ENCODE results near the gene EML6.

EML6 gene

DNA sequence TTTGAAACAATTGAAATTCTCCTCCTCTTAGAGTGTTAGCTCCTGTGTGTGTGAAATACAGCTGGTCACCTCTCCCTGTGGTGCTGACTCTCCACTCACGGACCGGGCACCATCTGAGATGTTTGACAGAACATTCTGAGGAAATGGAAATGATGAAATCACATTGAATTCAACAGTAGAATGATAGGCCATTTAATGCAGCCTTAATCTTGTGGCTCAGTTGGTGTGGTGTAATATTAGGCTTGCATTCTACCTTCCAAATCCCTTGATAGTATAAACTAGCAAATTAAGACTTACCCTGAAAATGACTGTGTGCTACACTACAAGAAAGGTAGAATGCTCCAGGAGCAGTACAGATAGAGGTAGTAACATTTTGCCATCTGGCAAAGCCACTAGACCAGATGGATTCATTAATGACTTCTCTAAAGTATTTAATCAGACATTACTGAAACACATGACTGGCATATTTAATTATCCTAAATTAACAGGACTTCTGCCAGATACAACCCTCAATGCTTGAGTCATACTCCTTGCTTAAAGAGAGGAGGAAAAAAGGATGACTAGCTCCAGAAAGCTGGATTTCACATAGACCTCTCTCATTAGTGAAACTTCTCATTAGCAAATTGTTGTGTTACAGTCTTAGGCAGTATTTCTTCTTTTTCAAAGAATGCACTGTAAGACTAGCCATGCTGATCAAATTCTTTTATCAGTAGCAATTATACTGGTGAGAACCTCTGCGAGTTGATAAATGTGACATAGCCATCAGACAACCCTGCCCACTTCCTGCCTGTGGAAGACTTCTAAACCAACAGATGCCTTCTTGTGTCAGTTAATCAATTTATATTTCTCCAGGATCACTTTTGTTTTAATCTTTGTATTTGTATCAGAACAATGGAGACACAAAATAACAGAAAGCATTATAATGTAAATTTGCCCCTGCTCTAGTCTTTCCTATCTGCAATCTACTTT, 80.6 kb downstream of the EML6 start:
- no peak for DNase-seq (ENCODE audit: low spot score)

DNA sequence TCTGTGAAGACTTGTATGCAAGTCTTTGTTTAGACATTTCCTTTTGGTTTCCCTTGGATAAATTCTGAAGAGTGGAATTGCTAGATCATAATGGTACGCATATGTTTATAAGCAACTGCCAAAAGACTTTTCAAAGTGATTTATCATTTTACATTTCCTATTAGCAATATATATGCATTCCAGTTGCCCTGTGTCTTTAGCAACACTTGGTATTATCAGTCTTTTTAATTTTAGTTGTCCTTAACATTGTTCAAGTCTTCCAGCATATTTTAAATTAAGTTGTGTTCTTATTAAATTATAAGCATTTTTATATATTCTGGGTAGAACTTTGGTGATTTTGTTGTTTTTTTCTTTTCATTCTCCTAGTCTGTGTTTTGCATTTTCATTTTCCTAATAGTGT, 81.8 kb downstream of the EML6 start:
- DNase-seq (ENCODE audit: low spot score) = no peak

DNA sequence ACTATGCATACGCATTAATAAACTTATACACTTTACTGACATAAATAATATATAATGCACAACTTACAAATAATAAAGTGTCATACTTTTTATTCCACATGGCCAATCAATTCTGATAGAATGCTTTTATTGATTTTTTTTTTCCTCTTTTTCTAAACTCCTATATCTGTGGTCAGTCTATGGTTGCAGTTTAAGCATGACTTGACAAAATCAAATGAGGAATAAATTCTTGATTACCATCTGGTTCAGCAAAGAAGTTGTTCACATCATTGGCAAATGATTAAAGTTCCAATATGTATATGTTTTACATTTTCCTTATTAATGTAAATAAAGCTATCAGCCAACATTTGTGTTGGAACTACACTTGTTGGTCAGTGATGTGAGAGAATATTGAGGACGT, 83.5 kb downstream of the EML6 start:
- no peak for DNase-seq (ENCODE audit: low spot score)

DNA sequence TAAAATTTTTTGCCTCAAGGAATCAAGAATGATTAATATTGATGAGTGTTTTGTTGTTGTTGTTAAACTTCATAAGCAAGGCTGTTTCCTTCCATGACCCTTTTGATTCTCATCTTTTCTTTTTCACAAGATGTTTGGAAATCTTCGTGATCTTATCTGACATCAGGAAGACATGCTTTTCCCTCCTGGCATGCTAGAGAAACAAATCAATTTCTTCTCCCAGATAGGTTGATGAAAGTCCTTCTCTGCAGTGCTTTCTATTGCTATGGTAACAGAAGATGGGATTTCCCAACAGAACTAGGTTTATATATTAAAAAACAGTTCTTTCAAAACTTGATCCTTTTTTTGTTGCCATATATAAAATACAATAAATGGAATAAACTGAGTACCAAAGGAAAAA, 85.2 kb downstream of the EML6 start:
- no peak for DNase-seq (ENCODE audit: low spot score)

DNA sequence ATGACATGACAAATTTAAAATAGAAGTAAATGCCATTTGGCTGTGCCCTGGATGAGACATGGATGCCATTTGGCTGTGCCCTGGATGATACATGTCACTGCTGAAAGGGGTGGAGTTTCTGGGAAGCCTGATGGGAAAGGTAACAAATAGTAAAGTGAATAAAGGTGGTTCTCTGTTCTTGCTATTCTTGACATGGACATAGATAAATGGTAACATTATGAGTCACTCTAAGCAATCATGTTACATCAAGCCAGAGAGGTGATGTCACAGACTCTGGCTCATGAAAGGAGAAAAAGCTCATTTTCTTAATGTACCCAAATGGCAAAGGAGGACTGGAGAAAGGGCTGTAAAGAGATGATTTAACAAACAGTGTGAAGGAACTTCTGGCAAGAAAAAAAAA, 86.4 kb downstream of the EML6 start:
- DNase-seq (ENCODE audit: low spot score) = no peak

DNA sequence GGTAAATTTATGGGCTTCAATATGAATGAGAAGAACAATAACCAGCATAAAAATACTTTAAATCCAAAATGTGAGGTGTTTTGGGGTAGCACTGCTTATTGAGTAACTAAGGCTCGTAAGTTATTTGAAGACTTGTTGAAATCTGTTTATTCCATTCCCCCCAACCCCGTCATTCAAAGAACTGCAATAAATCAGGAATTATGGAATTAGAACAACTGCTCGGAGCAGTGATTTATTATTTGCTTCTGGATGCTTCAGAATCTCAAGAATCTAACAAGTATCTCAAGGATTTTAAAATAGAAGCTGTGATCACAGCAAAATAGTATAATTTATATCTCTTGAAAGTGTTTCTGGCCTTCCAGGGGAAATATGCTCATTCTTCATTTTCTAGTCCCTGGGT, 86.8 kb downstream of the EML6 start:
- no peak for DNase-seq (ENCODE audit: low spot score)

DNA sequence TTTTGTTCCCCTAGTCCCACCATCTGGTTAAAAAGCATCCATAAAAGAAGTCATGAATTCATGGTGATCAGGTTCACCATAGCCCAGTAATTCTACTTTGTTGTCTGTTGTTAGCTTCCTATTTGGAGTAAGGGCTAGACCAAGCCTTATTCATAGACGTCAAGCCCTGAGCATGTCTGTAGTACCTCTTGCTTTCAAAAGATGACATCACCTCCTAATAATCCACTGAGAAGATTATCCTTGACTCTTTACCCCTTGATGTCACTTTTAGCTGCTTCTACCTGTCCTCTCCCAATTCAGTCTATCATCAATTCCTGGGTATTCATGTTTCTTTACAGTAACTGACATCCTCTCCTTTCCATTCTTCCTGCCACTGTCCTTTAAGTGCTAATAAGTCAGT, 90.1 kb downstream of the EML6 start:
- no peak for DNase-seq (ENCODE audit: low spot score)

DNA sequence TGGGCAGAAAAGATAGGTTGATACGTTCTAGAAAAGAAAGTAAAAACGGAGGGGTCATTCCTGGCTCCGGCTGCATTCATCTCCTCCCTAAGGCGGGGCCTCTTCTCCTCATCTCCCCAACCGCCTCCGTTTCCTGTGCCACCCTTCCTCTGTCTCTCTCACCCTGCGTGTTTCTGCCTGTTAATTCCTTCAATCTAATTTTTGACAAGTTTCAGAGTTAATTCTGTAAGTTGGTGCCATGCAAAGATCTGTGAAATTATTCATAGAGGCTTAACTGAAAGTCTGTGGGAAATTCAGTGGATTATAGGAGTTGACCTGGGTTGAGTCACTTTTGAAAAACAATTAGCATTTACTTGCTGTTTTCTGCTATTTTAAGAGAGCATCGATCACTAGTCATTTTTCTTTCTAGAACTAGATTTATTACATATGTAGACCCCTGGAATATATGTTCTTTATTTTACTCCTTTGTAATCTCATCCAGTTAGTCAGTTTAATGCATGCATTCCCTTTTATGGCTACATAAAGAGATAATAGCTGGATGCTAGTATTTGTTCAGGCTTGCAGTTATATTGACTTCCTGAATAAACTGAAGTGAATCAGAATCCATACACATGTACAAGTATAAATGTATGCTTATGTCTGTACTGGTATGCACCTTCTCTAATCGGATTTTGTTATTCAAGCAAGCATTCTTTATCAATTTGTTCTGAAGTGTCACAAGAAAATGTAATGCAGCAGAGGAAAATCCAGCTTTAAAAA, 91.1 kb downstream of the EML6 start:
- DNase-seq (ENCODE audit: low spot score) = no peak

DNA sequence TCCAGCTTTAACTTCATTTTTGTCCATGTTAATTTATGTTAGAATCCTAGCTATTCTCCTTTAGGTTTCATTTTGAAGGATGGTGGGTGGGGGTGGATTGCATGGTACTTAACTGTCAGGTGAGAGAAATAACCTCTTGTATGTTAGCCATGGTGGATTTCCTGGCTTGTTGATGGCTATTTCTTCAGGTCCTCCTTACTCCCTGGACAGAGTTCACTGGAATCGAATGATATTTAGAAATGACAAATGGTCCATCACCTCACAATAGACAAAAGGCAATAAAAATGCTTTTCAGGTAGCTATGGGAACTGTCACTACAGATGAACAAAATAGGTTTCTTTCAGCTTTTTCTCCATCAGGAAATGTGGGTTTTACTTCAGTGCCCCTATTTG, 91.7 kb downstream of the EML6 start:
- DNase-seq (ENCODE audit: low spot score) = no peak

DNA sequence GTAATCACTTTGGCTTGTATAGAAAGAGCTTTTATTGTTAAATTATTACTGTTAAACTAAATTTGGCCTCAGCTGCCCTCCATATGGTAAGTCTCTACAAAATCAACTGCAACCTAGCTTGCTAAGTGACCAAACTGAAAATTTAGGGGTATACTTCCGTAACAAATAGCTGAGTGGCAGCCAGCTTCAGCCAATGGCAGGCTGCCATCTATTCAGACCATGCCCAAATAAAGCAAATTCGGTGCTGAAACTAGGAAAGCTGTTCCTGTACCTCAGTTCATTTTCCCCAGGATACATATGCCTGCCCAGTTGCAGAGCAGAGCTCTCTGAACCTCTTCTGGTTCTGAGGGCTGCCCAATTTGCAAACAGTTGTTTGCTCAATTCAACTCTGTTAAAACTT, 94.8 kb downstream of the EML6 start:
- DNase-seq (ENCODE audit: low spot score) = peak; percentile 13

DNA sequence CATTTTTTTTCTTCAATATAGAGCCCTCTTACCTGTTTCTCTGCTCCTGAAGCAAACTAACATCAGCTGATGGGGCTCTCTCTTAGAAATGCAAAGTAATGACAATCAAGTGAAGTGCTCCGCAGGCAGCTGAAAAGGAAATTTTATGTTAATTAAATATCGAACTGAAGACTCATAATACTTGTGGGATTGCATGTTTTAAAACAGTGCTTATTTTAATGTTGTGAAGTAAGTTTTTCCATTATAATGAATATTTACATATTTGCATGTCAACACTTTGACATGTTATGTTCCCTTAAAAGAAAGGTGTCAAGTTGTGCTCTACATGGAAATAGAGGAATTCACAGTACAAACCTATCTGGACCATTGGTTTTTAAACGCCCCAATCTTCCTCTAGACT, 97.1 kb downstream of the EML6 start:
- DNase-seq (ENCODE audit: low spot score) = no peak

DNA sequence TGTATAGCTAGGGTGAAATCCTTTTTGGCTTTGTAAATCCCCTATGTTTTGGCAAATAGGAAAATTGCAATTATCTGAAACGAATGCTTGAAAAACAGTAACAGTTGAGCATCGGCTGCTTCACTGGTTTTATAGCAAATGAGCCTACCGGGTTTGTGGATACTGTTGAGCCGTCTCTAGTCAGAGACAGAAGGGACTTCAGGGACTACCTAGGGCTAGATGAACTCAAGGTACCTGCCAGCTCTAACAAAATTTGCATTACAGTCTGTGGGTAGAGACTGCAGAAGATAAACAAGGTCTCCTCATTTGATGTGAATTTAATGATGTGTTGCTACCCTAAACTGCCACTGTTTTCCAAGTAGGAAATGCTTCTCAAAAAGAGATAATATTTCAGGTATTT, 101.1 kb downstream of the EML6 start:
- no peak for DNase-seq (ENCODE audit: low spot score)

DNA sequence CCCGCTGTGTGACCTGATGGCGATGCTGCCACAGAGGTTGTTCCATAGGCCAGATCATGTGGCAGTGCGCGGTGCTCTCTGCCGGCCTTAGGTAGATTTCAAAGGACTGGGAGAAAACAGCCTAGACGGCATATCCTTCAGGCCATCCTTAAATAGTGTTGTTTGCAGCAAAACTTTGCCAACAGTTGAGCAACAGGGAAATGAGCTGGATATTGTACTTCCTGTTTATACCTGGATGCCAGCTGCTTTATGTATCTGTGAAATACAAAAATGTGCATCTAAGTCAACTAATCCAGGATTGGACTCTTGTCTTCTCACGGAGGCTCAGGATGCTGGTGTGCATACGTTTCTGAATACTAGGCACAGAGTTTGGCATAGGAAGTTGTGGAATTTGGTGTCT, 107.1 kb downstream of the EML6 start:
- no peak for DNase-seq (ENCODE audit: low spot score)

DNA sequence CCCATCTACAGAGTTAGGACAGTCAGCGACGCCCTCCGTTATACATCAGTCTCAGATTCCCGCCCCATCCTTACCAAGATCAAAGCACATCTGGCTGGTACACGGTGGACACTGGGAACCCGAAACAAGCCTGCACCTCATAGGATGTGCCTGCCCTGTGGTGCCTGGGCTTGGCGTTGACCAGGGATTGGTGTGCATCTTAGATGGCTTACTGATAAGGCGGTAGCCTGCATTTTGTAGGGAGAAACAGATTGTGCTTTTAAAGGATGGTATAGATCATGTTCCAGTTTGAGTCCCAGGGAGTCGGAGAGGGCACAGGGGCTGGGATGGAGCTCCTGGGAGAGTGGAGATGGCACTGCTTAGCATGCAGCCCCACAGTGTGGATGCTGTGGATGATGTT, 108.0 kb downstream of the EML6 start:
- no peak for DNase-seq (ENCODE audit: low spot score)

DNA sequence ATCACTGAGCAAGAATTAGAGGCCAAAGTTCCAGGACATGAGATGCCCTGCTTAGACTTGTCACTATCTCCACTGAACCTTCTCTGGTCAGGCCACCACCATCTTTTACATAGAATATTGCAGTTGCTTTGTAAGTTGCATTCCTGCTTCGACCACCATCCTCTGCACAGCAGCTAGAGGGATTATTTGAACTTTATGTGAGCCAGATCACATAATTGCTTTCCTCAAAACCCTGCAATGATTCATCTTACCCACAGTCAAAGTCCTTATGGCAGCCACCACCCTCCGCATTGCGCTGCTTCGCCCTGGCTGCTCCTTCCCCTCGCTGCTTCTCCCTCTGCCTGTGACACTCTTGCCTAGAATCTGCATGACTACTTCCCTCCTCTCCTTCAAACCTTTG, 111.3 kb downstream of the EML6 start:
- DNase-seq (ENCODE audit: low spot score) = no peak

DNA sequence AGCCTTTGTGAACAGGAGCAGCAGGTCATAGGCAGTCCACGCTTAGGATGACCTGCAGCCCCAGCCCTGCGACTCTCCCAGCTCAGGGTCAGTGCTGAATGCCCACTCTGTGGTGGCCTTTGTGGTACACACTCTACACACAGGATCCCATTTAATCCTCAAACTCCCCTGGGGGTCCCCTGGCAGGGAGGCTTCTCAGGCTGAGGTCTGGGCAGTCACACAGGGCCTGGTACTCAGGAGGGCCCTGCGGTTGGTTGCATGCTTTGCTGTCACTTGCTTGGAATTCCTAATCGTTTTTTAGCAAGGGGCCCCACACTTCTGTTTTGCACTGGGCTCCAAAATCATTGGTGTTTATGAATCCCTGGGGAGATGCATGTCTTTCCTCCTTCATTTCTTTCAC, 113.0 kb downstream of the EML6 start:
- DNase-seq (ENCODE audit: low spot score) = no peak

DNA sequence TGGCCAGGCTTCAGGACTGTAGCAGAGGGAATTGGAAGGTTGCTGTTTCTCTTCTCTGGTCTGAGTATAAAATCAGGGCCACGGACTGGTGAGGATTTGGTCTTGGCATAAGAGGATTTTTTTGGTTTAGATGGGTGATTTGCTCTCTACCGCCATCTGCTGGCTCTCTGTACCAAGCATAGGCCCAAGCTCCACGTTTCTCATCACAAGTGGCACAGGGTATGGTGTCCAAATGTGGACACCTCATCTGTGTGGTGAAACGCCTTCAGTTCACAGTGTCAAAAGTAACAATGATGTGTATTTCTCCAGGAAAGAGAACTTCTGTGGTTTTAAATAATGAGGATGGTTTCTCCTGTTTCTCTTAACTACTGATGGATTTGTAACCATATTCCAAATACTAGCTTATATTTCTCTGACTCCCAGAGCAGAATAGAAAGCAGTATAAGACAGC, 115.1 kb downstream of the EML6 start:
- DNase-seq (ENCODE audit: low spot score) = peak; percentile 74

DNA sequence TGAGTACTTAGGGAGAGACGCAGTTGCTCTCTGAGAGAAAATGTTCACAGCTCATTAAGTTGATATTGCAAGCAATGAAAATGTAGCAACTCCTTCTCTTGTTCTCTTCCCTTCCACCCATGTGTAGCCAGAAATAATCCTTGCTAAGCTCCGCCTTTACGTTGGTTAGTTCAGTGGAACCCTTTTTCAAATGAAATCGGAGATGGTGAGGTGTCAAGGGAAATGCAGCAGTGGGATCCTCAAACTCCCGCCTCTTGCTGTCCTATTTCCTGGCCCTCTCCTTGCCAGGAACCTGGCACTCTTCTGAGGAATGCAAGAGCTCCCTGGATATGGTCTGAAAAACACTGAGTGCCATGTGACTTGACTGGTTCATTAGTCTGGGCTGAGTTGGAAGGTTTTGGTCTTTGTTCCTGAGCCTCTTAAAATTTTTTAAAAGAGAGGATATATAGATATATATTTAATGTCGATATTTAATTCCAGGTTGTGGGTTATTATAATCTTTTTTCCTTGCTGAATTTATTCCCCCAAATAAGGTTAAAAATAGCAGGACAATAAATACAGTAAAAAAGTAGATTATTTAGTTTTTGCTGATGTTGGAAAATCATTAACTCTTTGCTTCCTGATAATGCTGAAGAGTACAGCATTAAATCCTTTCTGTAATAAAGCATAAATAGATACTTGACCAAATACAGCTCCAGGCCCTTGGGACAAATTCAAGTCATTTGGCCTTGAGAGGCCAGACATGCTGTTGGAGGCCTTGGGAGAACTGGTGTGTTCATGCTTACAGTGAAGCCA, 116.2 kb downstream of the EML6 start:
- DNase-seq (ENCODE audit: low spot score) = peak; percentile 18

DNA sequence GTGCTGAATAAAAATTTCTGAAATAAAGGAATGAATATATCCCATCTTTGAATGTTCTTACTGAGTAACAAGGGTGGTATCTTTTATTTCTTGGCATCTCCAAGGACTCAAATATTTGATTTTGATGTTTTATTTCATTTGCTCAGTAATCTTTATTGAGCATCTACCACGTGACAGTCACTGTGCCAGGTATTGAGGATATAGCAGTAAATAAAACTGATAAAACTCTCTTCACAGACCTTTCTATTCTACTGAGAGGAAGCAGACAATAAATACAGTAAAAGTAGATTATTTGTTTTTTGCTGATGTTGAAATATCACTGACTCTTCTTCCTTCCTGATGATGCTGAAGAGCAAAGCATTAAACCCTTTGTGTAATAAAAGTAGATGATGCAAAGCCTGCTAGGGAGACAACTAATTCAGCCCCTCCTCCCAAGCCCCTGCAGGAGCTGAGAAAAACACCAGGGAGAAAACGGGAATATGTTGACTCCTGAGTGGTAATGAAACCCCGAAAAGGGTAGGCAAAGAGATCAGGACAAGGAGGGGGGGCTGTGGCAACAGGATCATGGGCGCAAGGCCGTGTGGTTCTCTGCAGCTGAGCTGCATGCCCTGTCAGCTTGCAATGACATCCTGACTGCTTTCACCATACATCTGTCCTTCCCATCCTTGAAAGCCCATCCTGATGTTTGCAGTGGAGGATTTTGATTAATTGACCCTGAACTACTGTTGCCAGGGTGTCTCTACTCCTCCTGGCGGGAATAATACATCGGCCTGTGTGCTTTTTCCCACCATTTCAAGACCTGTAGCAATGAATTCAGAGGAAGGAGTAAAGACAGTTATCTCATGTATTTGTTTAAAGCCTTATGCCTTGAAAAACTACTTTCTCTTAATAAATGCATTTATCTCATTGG, 117.4 kb downstream of the EML6 start:
- DNase-seq (ENCODE audit: low spot score) = no peak

DNA sequence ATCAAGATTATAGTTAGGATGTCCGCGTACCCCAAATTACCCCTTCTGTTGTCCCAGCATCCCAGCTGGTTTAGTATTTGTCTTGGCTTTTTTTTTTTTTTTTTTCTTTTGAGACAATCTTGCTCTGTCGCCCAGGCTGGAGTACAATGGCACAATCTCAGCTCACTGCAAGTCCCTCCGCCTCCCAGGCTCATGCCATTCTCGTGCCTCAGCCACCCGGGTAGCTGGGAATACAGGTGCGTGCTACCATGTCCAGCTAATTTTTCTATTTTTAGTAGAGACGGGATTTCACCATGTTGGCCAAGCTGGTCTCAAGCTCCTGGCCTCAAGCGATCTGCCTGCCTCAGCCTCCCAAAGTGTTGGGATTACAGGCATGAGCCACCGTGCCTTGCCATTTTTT, 118.0 kb downstream of the EML6 start:
- DNase-seq (ENCODE audit: low spot score) = peak; percentile 14

DNA sequence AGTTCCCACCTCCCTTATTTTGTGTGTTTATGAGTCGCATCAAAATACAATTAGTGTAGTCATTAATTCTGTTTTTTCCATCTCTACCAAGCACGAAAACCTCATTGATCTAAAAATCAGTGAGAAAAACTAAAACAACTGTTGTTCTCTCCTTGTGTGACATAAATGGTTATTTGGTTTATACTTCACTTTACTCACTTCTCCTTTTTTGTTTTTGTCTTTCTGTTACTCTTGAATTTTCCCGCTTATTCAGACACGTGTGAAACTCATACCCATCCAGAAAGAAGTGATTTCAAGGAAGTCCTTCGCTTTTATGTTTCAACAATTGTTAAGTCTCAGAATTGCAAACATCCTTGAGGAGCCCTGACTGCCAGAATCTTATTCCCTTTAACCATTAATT, 121.6 kb downstream of the EML6 start:
- no peak for DNase-seq (ENCODE audit: low spot score)
